Vagina (tissue), 2 donors: Measurements from ENCODE around the gene ARHGAP23.
"Not testable (repeated sequence)": the region's sequence is repeated elsewhere in the genome, so short reads cannot be mapped to it uniquely, and the experiment has no call there.

Experiments used
- CTCF ChIP-seq, 3 experiments: fragments of 450-650 bp in 2 of 3; fragments of 200-600 bp in 1 of 3; sonication (generic) in 1 of 3; IDR thresholded peaks; one replicate each; pipeline ENCODE4 v1.5.1; 2017 to 2019; ENCODE audit warnings: antibody characterized with exemption in 3 of 3, mild to moderate bottlenecking in 2 of 3, moderate library complexity in 2 of 3
- POLR2A ChIP-seq, 2 donors: fragments of 450-650 bp; IDR thresholded peaks; one replicate each; pipeline ENCODE4 v1.6.1; 2017; ENCODE audit warnings: antibody characterized with exemption in 2 of 2, mild to moderate bottlenecking in 2 of 2, moderate library complexity in 2 of 2

- not testable (repeated sequence) for TF ChIP-seq CTCF, POLR2A (IDR thresholded peaks at IDR 0.05)
Measured at GRCh38 chr17:38491346-38492066, 63.2 kb downstream of the ARHGAP23 start.
